Sigmoid colon (tissue), 7 donors: ENCODE data around the gene NAALADL2. TPM values are rescaled to one million over a fixed set of nuclear protein-coding genes. Genes with fewer than 3 reads are reported as not detected.

Experiments
- DNase-seq: peaks from one replicate; pipeline ENCODE4 v3.0.0-alpha.2; 2019
- H3K27ac ChIP-seq, 4 donors: fragments of 200-600 bp; sonication (generic); one replicate each; pipeline ENCODE4 v1.5.1; 2016 to 2019; ENCODE audit warnings: mild to moderate bottlenecking in 1 of 4
- H3K27me3 ChIP-seq, 3 donors: fragments of 200-600 bp; sonication (generic); one replicate each; pipeline ENCODE4 v1.5.1; 2019; ENCODE audit warnings: mild to moderate bottlenecking in 1 of 3
- H3K36me3 ChIP-seq, 4 donors: fragments of 200-600 bp; sonication (generic); one replicate each; pipeline ENCODE4 v1.5.1; 2016 to 2019
- H3K4me1 ChIP-seq, 4 donors: fragments of 200-600 bp; sonication (generic); one replicate each; pipeline ENCODE4 v1.5.1; 2017 to 2019
- H3K4me3 ChIP-seq, 4 donors: fragments of 200-600 bp; sonication (generic); one replicate each; pipeline ENCODE4 v1.5.1; 2017 to 2019; ENCODE audit warnings: mild to moderate bottlenecking in 2 of 4, moderate library complexity in 1 of 4
- H3K9me3 ChIP-seq, 4 donors: fragments of 200-600 bp in 3 of 4; sonication (generic) in 3 of 4; one replicate each; pipeline versions ENCODE4 v1.5.1 to v1.6.1; 2013 to 2019
- EP300 ChIP-seq, 4 donors: sonication (generic); formaldehyde crosslinking; IDR thresholded peaks; one replicate each; pipeline ENCODE4 v1.6.1; 2017; ENCODE audit warnings: antibody characterized with exemption in 4 of 4
- POLR2A ChIP-seq, 2 donors: fragments of 450-650 bp; IDR thresholded peaks; one replicate each; pipeline ENCODE4 v1.6.1; 2016; ENCODE audit warnings: antibody characterized with exemption in 2 of 2, mild to moderate bottlenecking in 2 of 2, moderate library complexity in 2 of 2
- POLR2AphosphoS5 ChIP-seq, 4 donors: sonication (generic); formaldehyde crosslinking; IDR thresholded peaks; one replicate each; pipeline ENCODE4 v1.6.1; 2017; ENCODE audit warnings: antibody characterized with exemption in 4 of 4
- WGBS, 2 donors: extraction: QIAGEN DNeasy Blood & Tissue Kit; methylation state at CpG; one replicate each; pipeline ENCODE4 v1.1.7; 2013; 5-methylcytosine and 5-hydroxymethylcytosine counted together
- intact Hi-C: fragments of 100-400 bp; cut with DNase I; formaldehyde crosslinking; loops from one replicate; pipeline ENCODE4 v1.15.1; 2023
- polyA plus RNA-seq, 3 donors: library from polyadenylated mRNA; stranded (reverse); fragments of 200-250 nt; gene quantifications; one replicate each; pipeline ENCODE4 v1.2.3, GENCODE V29; 2013
- total RNA-seq, 4 donors: library from RNA; depleted of rRNA; stranded (reverse); fragments of >200 nt; gene quantifications; one replicate each; pipeline ENCODE4 v1.1.0, GENCODE V29; 2016
- TF ChIP-seq, protein P1 (sequence below), 4 experiments: fragments of 450-650 bp in 3 of 4; fragments of 200-600 bp in 1 of 4; IDR thresholded peaks; one replicate each; pipeline ENCODE4 v1.5.1; 2016 to 2019; ENCODE audit warnings: antibody characterized with exemption in 4 of 4, mild to moderate bottlenecking in 3 of 4, moderate library complexity in 2 of 4
- donor health status: healthy with polysubstance abuse.
- donor health status: Bipolar disorder and iron deficiency.
- donor health status: healthy.

NAALADL2 gene
- total and polyA plus RNA-seq, 7 donors: 0.46 to 18.5 (median 6.0) TPM

DNA sequence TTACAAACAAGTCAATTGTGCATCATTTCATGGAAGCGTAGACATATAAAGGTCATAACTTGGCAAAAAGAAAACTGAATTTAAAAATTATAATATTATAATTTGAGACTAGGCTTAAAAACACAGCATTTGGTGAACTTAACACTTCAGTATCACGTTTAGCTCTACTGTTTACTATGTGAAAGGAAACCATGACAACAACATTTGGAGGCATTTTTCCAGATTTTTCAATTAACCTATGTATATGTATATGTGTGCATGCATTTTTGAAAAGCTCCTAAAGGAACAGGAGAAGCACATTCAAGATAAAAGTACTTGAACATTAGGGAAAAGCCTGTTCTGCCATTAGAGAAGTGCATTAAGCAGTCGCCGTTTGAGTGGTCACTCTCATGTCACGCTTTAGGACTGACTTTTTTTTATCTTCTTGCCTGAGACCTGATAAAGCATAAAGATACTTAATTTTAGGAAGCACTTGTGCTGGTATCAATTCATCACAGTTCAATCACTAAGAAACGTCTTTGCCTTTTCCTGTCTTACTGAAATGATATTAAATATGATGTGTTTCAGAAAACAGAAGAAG is 156.0 kb downstream of the NAALADL2 start:
- DNase-seq: no peak
- Histone ChIP-seq H3K4me1 (no peaks in the 10 kb centered on the region), H3K9me3 (no peaks in the 10 kb centered on the region), H3K27ac (no peak overlapping the region), H3K27me3 (no peaks in the 10 kb centered on the region), H3K36me3 (no peaks in the 10 kb centered on the region), H3K4me3 (no peak overlapping the region)
- intact Hi-C loops: no loop called here
- TF ChIP-seq, protein P1, sequence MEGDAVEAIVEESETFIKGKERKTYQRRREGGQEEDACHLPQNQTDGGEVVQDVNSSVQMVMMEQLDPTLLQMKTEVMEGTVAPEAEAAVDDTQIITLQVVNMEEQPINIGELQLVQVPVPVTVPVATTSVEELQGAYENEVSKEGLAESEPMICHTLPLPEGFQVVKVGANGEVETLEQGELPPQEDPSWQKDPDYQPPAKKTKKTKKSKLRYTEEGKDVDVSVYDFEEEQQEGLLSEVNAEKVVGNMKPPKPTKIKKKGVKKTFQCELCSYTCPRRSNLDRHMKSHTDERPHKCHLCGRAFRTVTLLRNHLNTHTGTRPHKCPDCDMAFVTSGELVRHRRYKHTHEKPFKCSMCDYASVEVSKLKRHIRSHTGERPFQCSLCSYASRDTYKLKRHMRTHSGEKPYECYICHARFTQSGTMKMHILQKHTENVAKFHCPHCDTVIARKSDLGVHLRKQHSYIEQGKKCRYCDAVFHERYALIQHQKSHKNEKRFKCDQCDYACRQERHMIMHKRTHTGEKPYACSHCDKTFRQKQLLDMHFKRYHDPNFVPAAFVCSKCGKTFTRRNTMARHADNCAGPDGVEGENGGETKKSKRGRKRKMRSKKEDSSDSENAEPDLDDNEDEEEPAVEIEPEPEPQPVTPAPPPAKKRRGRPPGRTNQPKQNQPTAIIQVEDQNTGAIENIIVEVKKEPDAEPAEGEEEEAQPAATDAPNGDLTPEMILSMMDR (IDR thresholded peaks at IDR 0.05): no peak
- no peak for TF ChIP-seq EP300 (IDR thresholded peaks at IDR 0.05)
- TF ChIP-seq POLR2AphosphoS5 (IDR thresholded peaks at IDR 0.05): no peak
- no peak for TF ChIP-seq POLR2A (IDR thresholded peaks at IDR 0.05)
- WGBS, 2 donors: 68 to 79% methylated on average over 6 of the region's 6 CpGs

DNA sequence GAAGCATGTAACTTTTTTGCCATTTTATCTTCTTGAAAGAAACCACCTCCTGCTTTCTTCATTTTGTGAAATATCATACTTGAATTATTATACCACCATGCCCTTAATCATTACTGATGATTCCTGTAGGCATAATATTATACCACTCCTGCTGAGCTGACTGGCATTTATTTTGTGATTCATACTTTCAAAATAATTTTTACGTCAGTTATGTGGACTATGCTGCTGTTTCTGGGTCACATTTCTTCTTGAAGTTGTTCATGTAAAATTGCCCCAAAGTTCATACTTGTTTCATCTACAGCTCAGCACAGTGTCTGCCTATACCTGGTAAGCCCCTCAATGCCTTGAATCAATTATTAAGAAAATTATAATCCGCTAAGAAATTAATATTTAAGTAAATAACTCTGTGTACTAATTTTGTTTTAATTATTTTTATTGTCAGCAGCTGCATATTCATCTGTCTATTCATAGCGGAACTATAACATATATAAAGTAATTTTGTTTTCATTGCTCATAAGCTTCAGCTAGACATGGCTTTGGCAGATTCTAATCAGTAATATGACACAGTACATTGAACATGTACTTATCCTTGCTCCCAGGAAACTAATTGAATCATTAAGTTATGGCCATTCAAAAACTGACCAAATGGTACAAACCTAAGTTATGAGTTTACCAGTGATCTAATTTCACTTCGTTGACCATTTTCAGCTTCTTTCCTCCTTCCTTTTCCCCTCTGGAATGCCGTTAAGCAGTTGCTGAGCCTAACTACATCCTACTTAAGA is 160.0 kb downstream of the NAALADL2 start:
- H3K4me3 ChIP-seq: no peak overlapping the region
- no peaks in the 10 kb centered on the region for H3K36me3 ChIP-seq
- TF ChIP-seq POLR2A (IDR thresholded peaks at IDR 0.05): no peak
- H3K27me3 ChIP-seq: no peaks in the 10 kb centered on the region
- no peaks in the 10 kb centered on the region for H3K9me3 ChIP-seq
- no peaks in the 10 kb centered on the region for H3K4me1 ChIP-seq
- intact Hi-C loops: no loop called here
- 85 to 88% methylated on average over 5 of the region's 5 CpGs for WGBS, 2 donors
- H3K27ac ChIP-seq: no peak overlapping the region
- DNase-seq: no peak

DNA sequence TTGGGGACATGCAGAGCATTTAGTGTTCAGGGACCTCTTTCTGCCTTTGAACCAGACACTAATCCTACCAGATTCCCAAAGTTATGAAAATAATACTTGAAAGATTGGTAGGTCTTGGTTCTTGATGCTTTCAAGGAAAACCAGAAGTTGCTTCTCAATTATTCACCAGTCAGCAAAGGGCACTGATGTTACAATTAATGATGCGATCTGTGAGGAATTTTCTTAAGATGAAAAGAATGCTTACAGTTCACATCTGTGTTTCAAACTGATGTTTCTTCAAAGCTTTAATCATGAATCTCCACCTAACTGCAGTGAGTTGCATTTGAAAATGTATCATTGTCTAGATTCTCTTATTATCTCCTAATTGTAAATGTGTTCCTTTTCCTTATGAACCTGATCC is 161.0 kb downstream of the NAALADL2 start:
- WGBS, 2 donors: 92 to 93% methylated on average over 1 of the region's 1 CpG
- Histone ChIP-seq H3K4me3 (no peak overlapping the region), H3K9me3 (no peaks in the 10 kb centered on the region), H3K27me3 (no peaks in the 10 kb centered on the region), H3K27ac (no peak overlapping the region), H3K4me1 (no peaks in the 10 kb centered on the region), H3K36me3 (no peaks in the 10 kb centered on the region)
- TF ChIP-seq EP300 (IDR thresholded peaks at IDR 0.05): no peak
- no peak for TF ChIP-seq POLR2A (IDR thresholded peaks at IDR 0.05)
- TF ChIP-seq, protein P1 (IDR thresholded peaks at IDR 0.05): no peak
- TF ChIP-seq POLR2AphosphoS5 (IDR thresholded peaks at IDR 0.05): no peak
- no peak for DNase-seq
- intact Hi-C loops: no loop called here

DNA sequence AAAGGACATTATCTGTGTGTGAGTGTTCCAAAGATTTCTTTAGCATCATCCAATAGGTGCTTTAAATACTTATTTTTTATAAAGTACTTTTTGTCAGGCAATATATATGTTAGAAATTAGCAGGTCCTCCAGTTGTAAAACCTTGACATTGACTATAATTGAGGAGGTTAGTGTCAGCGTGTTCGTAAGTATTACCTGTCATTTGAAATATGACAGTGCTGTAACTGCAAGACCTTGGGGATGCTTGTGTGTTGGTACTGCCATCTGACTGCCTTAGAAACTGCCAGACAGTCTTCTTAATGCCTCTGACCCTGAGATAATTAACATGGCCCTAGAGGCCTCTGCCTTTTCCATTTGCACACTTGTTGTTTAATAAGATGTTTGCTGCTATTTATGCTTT is 170.7 kb downstream of the NAALADL2 start:
- DNase-seq: no peak
- no peaks in the 10 kb centered on the region for H3K36me3 ChIP-seq
- intact Hi-C loops: no loop called here
- no peaks in the 10 kb centered on the region for H3K9me3 ChIP-seq
- WGBS, 2 donors: 89 to 93% methylated on average over 2 of the region's 2 CpGs
- H3K27ac ChIP-seq: no peak overlapping the region
- no peaks in the 10 kb centered on the region for H3K27me3 ChIP-seq
- no peaks in the 10 kb centered on the region for H3K4me1 ChIP-seq
- no peak overlapping the region for H3K4me3 ChIP-seq
- TF ChIP-seq, protein P1 (IDR thresholded peaks at IDR 0.05): no peak
- no peak for TF ChIP-seq EP300 (IDR thresholded peaks at IDR 0.05)
- no peak for TF ChIP-seq POLR2A (IDR thresholded peaks at IDR 0.05)
- TF ChIP-seq POLR2AphosphoS5 (IDR thresholded peaks at IDR 0.05): no peak

DNA sequence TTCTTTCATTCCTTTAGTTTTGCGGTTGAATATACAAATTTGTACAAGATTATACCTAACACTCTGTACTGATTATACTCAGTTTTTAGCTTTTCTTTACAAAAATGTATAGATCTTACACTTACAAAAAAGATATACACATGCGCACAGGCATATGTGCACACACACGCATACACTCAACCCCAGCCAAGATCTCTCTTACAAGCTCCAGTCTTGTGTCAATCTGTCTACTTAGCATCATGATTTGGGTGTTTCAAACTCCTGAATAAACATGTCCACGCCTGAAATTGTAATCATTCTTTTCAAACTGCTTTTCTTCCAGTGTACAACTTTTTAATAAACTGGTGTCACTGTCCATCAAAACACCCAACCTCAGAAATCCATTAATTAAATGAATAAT is 180.7 kb downstream of the NAALADL2 start:
- H3K9me3 ChIP-seq: no peaks in the 10 kb centered on the region
- no peak for DNase-seq
- no peaks in the 10 kb centered on the region for H3K4me1 ChIP-seq
- intact Hi-C loops: no loop called here
- TF ChIP-seq EP300 (IDR thresholded peaks at IDR 0.05) (no peak), POLR2A (IDR thresholded peaks at IDR 0.05) (no peak), POLR2AphosphoS5 (IDR thresholded peaks at IDR 0.05) (no peak)
- TF ChIP-seq, protein P1 (IDR thresholded peaks at IDR 0.05): no peak
- H3K27me3 ChIP-seq: no peaks in the 10 kb centered on the region
- H3K27ac ChIP-seq: no peak overlapping the region
- WGBS, 2 donors: 88 to 93% methylated on average over 4 of the region's 4 CpGs
- H3K36me3 ChIP-seq: no peaks in the 10 kb centered on the region
- H3K4me3 ChIP-seq: no peak overlapping the region
